Right cardiac atrium (tissue), 5 donors: ENCODE results near the gene TEC. TPM values are rescaled to one million over a fixed set of nuclear protein-coding genes. Genes with fewer than 3 reads are reported as not detected.

ENCODE experiments used
- ATAC-seq, 2 donors: fragments of 200-7000 bp; cut with Tn5 transposase; one replicate each; pipeline versions ENCODE4 v1.8.0 to v1.9.1; 2020; ENCODE audit warnings: moderate library complexity in 2 of 2, mild to moderate bottlenecking in 1 of 2
- DNase-seq, 3 donors: peaks; one replicate each; pipeline ENCODE4 v3.0.0-alpha.2; 2020
- H3K27ac ChIP-seq: one replicate; pipeline ENCODE4 v1.5.1; 2013; ENCODE audit warnings: mild to moderate bottlenecking, low read length, control low read depth, moderate library complexity
- H3K27me3 ChIP-seq: one replicate; pipeline ENCODE4 v1.6.1; 2013; ENCODE audit not compliant: control insufficient read depth, insufficient read depth
- H3K4me1 ChIP-seq: one replicate; pipeline ENCODE4 v1.6.1; 2013; ENCODE audit warnings: low read length; ENCODE audit not compliant: control insufficient read depth, insufficient read depth
- H3K4me3 ChIP-seq: one replicate; pipeline ENCODE4 v1.5.1; 2013; ENCODE audit warnings: low read length, control low read depth
- H3K9me3 ChIP-seq: one replicate; pipeline ENCODE4 v1.6.1; 2013; ENCODE audit warnings: low read length; ENCODE audit not compliant: control insufficient read depth
- WGBS: extraction: QIAGEN DNeasy Blood & Tissue Kit; methylation state at CpG from one replicate; pipeline ENCODE4 v1.1.7; 2013; 5-methylcytosine and 5-hydroxymethylcytosine counted together
- intact Hi-C, 4 donors: fragments of 100-400 bp; cut with DNase I; formaldehyde crosslinking; loops; one replicate each; pipeline versions ENCODE4 v1.11.0 to v1.14.0; 2022 to 2023
- polyA plus RNA-seq: library from polyadenylated mRNA; stranded (reverse); fragments of 200-250 nt; gene quantifications from one replicate; pipeline ENCODE4 v1.2.3, GENCODE V29; 2013
- total RNA-seq, 4 donors: library from RNA; stranded (reverse); fragmentation: NEBNext Ultra II Directional; extraction: Animal tissue kit (Norgen Biotek cat#: 25700); gene quantifications; one replicate each; pipeline ENCODE4 v1.2.1, GENCODE V29; 2021
- donor health status: healthy with polysubstance abuse.
- donor health status: DM: no; HTN: yes; CAD: no.
- donor health status: DM: no; HTN: no; CAD: no.
- donor health status: DM: no; HTN: yes; CAD: no; lungs with severe emphysema.
- donor health status: DM: yes; HTN: yes; CAD: no.

Gene TEC
- total and polyA plus RNA-seq, 5 donors: 0.84 to 3.7 (median 1.9) TPM

- ATAC-seq (no peak), DNase-seq (no peak)
- H3K27ac ChIP-seq: no peak overlapping the region
- no peak overlapping the region for H3K4me3 ChIP-seq
- H3K9me3 ChIP-seq: no peaks in the 10 kb centered on the region
- H3K4me1 ChIP-seq: no peaks in the 10 kb centered on the region
- no peaks in the 10 kb centered on the region for H3K27me3 ChIP-seq
- intact Hi-C loops: loop anchor here in 1 of 4 donors (10.0 kb wide), 1 partner anchor 141 kb away; no protein-coding TSS in a partner anchor
These were observed 136.0 kb downstream of the TEC start for GRCh38 chr4:48133669-48134068.

GRCh38 chr4:48131736-48132135 lies 137.9 kb downstream of the TEC start:
- H3K4me1 ChIP-seq: peaks cover 6% of the 10 kb centered on the region
- no peak overlapping the region for H3K4me3 ChIP-seq
- DNase-seq: no peak
- no peak overlapping the region for H3K27ac ChIP-seq
- intact Hi-C loops: loop anchor here in 1 of 4 donors (10.0 kb wide), 1 partner anchor 143 kb away; no protein-coding TSS in a partner anchor
- H3K9me3 ChIP-seq: no peaks in the 10 kb centered on the region
- no peaks in the 10 kb centered on the region for H3K27me3 ChIP-seq
- no peak for ATAC-seq
- WGBS: 73% methylated on average over 4 of the region's 4 CpGs

GRCh38 chr4:48130100-48130499 lies 139.5 kb downstream of the TEC start:
- peaks cover 6% of the 10 kb centered on the region for H3K4me1 ChIP-seq
- intact Hi-C loops: loop anchor here in 1 of 4 donors (10.0 kb wide), 1 partner anchor 145 kb away; no protein-coding TSS in a partner anchor

DNA sequence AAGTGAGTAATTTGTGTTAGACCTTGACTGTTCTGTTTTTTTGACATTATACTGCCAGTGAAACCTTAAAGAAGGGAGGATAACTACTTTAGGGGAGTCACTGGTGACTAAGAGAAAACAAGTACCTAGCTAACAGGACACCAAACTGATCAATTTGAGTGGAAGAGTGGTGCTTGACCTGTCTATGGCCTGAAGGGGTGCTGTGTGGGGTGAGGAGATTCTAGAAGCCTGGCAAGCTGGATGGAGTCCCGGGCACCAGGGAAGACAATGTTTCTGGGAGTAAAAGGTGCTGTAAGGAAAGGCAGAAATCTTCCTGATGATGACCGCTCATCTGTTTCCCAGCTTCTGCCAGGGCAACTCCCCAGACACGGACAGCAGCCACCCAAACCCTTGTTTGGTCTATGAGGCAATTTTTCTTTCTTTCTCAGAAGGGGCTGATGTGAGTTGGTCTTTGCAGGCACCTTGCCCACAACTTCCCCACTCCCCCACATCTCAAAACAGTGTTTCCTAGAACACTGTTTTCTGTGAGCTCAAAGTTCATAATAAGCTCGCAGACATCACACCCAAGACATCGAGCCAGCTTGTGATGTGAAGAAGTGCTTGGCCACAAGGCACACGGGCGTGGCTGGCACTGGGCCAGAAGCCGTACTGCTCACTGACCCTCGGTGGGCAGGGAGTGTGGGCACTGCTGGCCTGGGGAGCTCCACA lies 140.2 kb downstream of the TEC start:
- Histone ChIP-seq H3K27me3 (no peaks in the 10 kb centered on the region), H3K4me1 (peaks cover 6% of the 10 kb centered on the region), H3K4me3 (no peak overlapping the region), H3K9me3 (no peaks in the 10 kb centered on the region), H3K27ac (peak overlapping the region; percentile 73)
- 27% methylated on average over 9 of the region's 9 CpGs for WGBS
- DNase-seq: peak; percentile 35 to 76 (median 72)
- peak; percentile 40 to 58 for ATAC-seq
- intact Hi-C loops: loop anchor here in 1 of 4 donors (10.0 kb wide), 1 partner anchor 145 kb away; no protein-coding TSS in a partner anchor

More at GRCh38 chr4:48130100-48130499, 139.5 kb downstream of the TEC start:
- peak overlapping the region; percentile 73 for H3K27ac ChIP-seq
- WGBS: 77% methylated on average over 7 of the region's 7 CpGs
- ATAC-seq: peak; percentile 51 to 56
- no peak for DNase-seq
- H3K9me3 ChIP-seq: no peaks in the 10 kb centered on the region
- no peaks in the 10 kb centered on the region for H3K27me3 ChIP-seq
- no peak overlapping the region for H3K4me3 ChIP-seq

GRCh38 chr4:48127682-48128404 lies 141.8 kb downstream of the TEC start:
- no peaks in the 10 kb centered on the region for H3K9me3 ChIP-seq
- H3K4me1 ChIP-seq: peaks cover 6% of the 10 kb centered on the region
- intact Hi-C loops: no loop called here
- peak overlapping the region; percentile 8 for H3K4me3 ChIP-seq
- peak overlapping the region; percentile 63 for H3K27ac ChIP-seq
- WGBS: 12% methylated on average over 13 of the region's 13 CpGs
- DNase-seq: peak; percentile 48 to 73 (median 66)
- peak; percentile 79 to 82 for ATAC-seq
- H3K27me3 ChIP-seq: no peaks in the 10 kb centered on the region

GRCh38 chr4:48127231-48127630 lies 142.4 kb downstream of the TEC start:
- Histone ChIP-seq H3K9me3 (no peaks in the 10 kb centered on the region), H3K4me1 (peaks cover 6% of the 10 kb centered on the region), H3K4me3 (no peak overlapping the region), H3K27ac (no peak overlapping the region), H3K27me3 (no peaks in the 10 kb centered on the region)
- intact Hi-C loops: no loop called here
- DNase-seq (no peak), ATAC-seq (no peak)
- WGBS: 37% methylated on average over 3 of the region's 3 CpGs

DNA sequence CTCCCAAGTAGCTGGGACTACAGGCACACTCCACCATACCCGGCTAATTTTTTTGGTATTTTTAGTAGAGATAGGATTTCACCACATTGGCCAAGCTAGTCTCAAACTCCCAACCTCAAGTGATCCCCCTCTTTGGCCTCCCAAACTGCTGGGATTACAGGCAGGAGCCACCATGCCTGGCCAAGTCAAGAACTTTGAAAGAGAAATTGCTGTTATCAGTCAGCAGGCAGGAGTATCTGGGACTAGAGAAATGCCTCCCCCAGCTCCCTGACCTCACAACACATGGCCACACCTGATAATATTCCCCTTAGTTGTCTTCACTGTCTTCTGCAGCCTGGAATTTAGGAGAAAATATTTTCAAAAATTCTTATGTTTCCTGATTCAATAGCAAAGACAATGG lies 143.0 kb downstream of the TEC start:
- 87% methylated on average over 1 of the region's 1 CpG for WGBS
- H3K4me1 ChIP-seq: peaks cover 6% of the 10 kb centered on the region
- no peak for ATAC-seq
- DNase-seq: no peak
- no peak overlapping the region for H3K27ac ChIP-seq
- H3K4me3 ChIP-seq: no peak overlapping the region
- no peaks in the 10 kb centered on the region for H3K9me3 ChIP-seq
- intact Hi-C loops: no loop called here
- no peaks in the 10 kb centered on the region for H3K27me3 ChIP-seq

GRCh38 chr4:48124870-48125269 lies 144.8 kb downstream of the TEC start:
- Histone ChIP-seq H3K9me3 (no peaks in the 10 kb centered on the region), H3K27ac (no peak overlapping the region), H3K4me3 (no peak overlapping the region), H3K27me3 (no peaks in the 10 kb centered on the region), H3K4me1 (peaks cover 6% of the 10 kb centered on the region)
- DNase-seq (no peak), ATAC-seq (no peak)
- whole genome bisulfite sequencing: 86% methylated on average over 2 of the region's 2 CpGs
- intact Hi-C loops: no loop called here

DNA sequence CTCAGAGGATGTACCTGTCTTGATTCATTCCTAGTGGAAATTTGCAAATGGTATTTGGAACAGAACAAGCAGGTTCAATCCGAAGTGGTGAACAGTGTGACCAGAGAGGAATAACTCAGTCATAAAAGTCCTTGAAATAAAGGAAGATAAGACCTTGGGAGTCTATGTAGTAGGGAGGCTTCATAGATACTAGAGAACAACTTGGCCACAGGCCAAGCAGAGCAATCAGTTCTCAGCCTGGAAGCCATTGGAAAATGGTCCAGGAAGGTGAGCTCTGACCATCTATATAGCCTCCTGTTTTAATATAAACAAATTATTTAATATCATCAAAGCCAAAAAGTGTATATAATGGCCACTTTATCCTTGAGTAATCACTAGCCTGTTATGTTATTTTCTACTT lies 146.9 kb downstream of the TEC start:
- ATAC-seq: no peak
- Histone ChIP-seq H3K4me3 (no peak overlapping the region), H3K4me1 (peaks cover 1% of the 10 kb centered on the region), H3K27me3 (no peaks in the 10 kb centered on the region), H3K9me3 (no peaks in the 10 kb centered on the region), H3K27ac (no peak overlapping the region)
- intact Hi-C loops: no loop called here
- 45% methylated on average over 1 of the region's 1 CpG for WGBS
- no peak for DNase-seq

GRCh38 chr4:48121180-48121579 lies 148.5 kb downstream of the TEC start:
- DNase-seq (no peak), ATAC-seq (no peak)
- Histone ChIP-seq H3K4me1 (no peaks in the 10 kb centered on the region), H3K4me3 (no peak overlapping the region), H3K9me3 (no peaks in the 10 kb centered on the region), H3K27ac (no peak overlapping the region), H3K27me3 (no peaks in the 10 kb centered on the region)
- intact Hi-C loops: no loop called here
- 87% methylated on average over 2 of the region's 2 CpGs for WGBS

DNA sequence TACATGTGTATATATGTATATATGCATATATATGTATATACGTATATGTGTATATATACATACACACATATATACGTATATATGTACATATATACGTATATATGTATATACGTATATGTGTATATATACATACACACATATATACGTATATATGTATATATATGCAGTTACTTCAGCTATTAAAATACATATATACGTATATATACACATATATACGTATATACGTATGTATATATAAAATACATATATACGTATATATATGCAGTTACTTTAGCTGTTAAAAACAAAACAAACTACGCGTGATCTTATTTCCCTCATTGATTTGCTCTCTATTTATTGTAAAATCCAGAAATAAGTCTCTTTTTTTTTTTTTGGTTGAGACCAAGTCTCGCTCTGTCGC lies 149.5 kb downstream of the TEC start:
- Histone ChIP-seq H3K4me3 (no peak overlapping the region), H3K27me3 (no peaks in the 10 kb centered on the region), H3K9me3 (no peaks in the 10 kb centered on the region), H3K27ac (no peak overlapping the region), H3K4me1 (no peaks in the 10 kb centered on the region)
- 90% methylated on average over 13 of the region's 13 CpGs for WGBS
- intact Hi-C loops: no loop called here
- no peak for DNase-seq
- ATAC-seq: no peak
